DND-41 (cell line): ENCODE measurements around the gene SALL1.

ENCODE experiments used
- ATAC-seq: fragments of 200-7000 bp; cut with Tn5 transposase; 3 replicates; pipeline ENCODE4 v1.9.1; 2021; ENCODE audit warnings: low read depth; ENCODE audit not compliant: insufficient read depth
- DNase-seq: peaks from one replicate; pipeline ENCODE4 v3.0.0-alpha.2; 2020
- H2AFZ ChIP-seq: 2 replicates; pipeline ENCODE4 v1.6.0; 2012; ENCODE audit warnings: low read depth, low read length
- H3K27ac ChIP-seq: 2 replicates; pipeline ENCODE4 v1.5.1; 2012; ENCODE audit warnings: low read length, inconsistent platforms
- H3K27me3 ChIP-seq: fragments of 200-600 bp; sonication (generic); 2 replicates; pipeline ENCODE4 v1.6.0; 2012; ENCODE audit warnings: low read length, mild to moderate bottlenecking, inconsistent platforms; ENCODE audit not compliant: insufficient read depth, poor library complexity
- H3K36me3 ChIP-seq: 2 replicates; pipeline ENCODE4 v1.5.1; 2012; ENCODE audit warnings: low read length, inconsistent platforms; ENCODE audit not compliant: insufficient read depth
- H3K4me1 ChIP-seq: 2 replicates; pipeline ENCODE4 v1.5.1; 2012; ENCODE audit warnings: mild to moderate bottlenecking, low read length; ENCODE audit not compliant: insufficient read depth
- H3K4me2 ChIP-seq: 2 replicates; pipeline ENCODE4 v1.6.0; 2012; ENCODE audit warnings: mild to moderate bottlenecking, moderate library complexity, low read length, inconsistent platforms; ENCODE audit not compliant: insufficient read depth
- H3K4me3 ChIP-seq, 2 experiments: fragments of 200-600 bp in 1 of 2; shearing (Covaris generic) in 1 of 2; 2 replicates each; pipeline ENCODE4 v1.5.1; 2012 to 2016; ENCODE audit warnings: inconsistent platforms in 2 of 2, low read length in 2 of 2, mild to moderate bottlenecking in 2 of 2, low read depth in 1 of 2, moderate library complexity in 1 of 2
- H3K79me2 ChIP-seq: 2 replicates; pipeline ENCODE4 v1.6.0; 2012; ENCODE audit warnings: low read length, inconsistent platforms; ENCODE audit not compliant: insufficient read depth
- H3K9ac ChIP-seq: 2 replicates; pipeline ENCODE4 v1.6.0; 2012; ENCODE audit warnings: low read depth, mild to moderate bottlenecking, inconsistent platforms, low read length, moderate library complexity
- H3K9me3 ChIP-seq: 2 replicates; pipeline ENCODE4 v1.5.1; 2012; ENCODE audit warnings: low read length, moderate library complexity, mild to moderate bottlenecking, inconsistent platforms; ENCODE audit not compliant: insufficient read depth, severe bottlenecking
- H4K20me1 ChIP-seq: 2 replicates; pipeline ENCODE4 v1.6.0; 2012; ENCODE audit warnings: low read length; ENCODE audit not compliant: insufficient read depth
- EZH2 ChIP-seq: IDR thresholded peaks from 3 replicates; pipeline ENCODE4 v1.6.1; 2012; ENCODE audit warnings: borderline replicate concordance, low read depth, mild to moderate bottlenecking, moderate library complexity, low read length, inconsistent platforms; ENCODE audit not compliant: severe bottlenecking
- TF ChIP-seq, protein P1 (sequence below): IDR thresholded peaks from 2 replicates; pipeline ENCODE4 v1.5.1; 2012; ENCODE audit warnings: borderline replicate concordance, low read length, moderate library complexity, mild to moderate bottlenecking; ENCODE audit not compliant: poor library complexity, severe bottlenecking; ENCODE audit errors: extremely low read depth

Gene SALL1

DNA sequence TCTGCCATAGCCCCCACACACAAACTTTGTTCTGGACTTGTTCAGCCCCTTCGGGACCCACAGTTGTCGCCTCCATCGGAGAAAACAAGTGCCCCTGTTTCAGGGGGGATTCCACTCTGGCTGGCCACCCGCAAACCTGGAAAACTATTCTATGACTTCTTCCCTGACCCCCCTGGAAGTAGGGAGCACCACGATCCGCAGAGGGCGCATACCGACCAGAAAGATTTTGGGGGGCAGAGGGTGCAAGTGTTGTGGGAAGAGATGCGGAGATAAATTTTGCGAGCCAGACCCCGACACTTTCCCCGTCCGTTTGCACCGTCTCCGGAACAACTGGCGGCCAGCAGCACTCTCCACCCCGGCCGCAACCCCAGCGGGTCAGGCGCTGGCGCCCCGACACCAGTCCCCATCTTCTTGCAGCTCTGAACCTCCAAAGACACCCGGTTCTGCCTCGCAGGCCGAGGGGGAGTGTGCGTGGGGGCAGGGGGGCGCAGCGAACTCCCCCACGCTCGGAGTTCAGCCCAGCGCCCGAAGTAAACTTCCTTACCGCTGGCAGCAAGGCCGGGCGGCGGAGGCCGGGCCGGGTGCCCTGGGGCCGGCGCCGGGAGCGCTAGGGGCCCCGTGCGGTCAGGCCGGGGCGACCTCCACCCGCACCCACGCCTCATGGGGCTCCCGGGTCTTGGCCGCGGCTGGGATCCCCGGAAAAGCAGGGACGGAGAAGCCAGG lies 744 bp downstream of the SALL1 start:
- no peak overlapping the region for H3K4me3 ChIP-seq
- no peaks in the 10 kb centered on the region for H3K27me3 ChIP-seq
- H2AFZ ChIP-seq = no peak overlapping the region
- ATAC-seq = no peak
- peaks cover 6% of the 10 kb centered on the region for H3K9me3 ChIP-seq
- no peak overlapping the region for H3K4me2 ChIP-seq
- H3K9ac ChIP-seq = no peak overlapping the region
- no peak for TF ChIP-seq EZH2
- TF ChIP-seq, protein P1, sequence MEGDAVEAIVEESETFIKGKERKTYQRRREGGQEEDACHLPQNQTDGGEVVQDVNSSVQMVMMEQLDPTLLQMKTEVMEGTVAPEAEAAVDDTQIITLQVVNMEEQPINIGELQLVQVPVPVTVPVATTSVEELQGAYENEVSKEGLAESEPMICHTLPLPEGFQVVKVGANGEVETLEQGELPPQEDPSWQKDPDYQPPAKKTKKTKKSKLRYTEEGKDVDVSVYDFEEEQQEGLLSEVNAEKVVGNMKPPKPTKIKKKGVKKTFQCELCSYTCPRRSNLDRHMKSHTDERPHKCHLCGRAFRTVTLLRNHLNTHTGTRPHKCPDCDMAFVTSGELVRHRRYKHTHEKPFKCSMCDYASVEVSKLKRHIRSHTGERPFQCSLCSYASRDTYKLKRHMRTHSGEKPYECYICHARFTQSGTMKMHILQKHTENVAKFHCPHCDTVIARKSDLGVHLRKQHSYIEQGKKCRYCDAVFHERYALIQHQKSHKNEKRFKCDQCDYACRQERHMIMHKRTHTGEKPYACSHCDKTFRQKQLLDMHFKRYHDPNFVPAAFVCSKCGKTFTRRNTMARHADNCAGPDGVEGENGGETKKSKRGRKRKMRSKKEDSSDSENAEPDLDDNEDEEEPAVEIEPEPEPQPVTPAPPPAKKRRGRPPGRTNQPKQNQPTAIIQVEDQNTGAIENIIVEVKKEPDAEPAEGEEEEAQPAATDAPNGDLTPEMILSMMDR = no peak
- H3K36me3 ChIP-seq = no peaks in the 10 kb centered on the region
- no peaks in the 10 kb centered on the region for H3K4me1 ChIP-seq
- no peak for DNase-seq
- H3K27ac ChIP-seq = no peak overlapping the region
- H3K79me2 ChIP-seq = no peaks in the 10 kb centered on the region
- no peaks in the 10 kb centered on the region for H4K20me1 ChIP-seq

GRCh38 chr16:51149721-51150164 lies 1.3 kb downstream of the SALL1 start:
- DNase-seq = no peak
- no peak overlapping the region for H2AFZ ChIP-seq
- H3K9me3 ChIP-seq = peaks cover 2% of the 10 kb centered on the region
- no peaks in the 10 kb centered on the region for H4K20me1 ChIP-seq
- ATAC-seq = no peak
- no peak overlapping the region for H3K27ac ChIP-seq
- no peaks in the 10 kb centered on the region for H3K27me3 ChIP-seq
- no peak overlapping the region for H3K4me2 ChIP-seq
- H3K4me3 ChIP-seq = no peak overlapping the region
- H3K36me3 ChIP-seq = no peaks in the 10 kb centered on the region
- no peaks in the 10 kb centered on the region for H3K79me2 ChIP-seq
- TF ChIP-seq, protein P1 = no peak
- TF ChIP-seq EZH2 = no peak
- H3K9ac ChIP-seq = no peak overlapping the region
- H3K4me1 ChIP-seq = no peaks in the 10 kb centered on the region

DNA sequence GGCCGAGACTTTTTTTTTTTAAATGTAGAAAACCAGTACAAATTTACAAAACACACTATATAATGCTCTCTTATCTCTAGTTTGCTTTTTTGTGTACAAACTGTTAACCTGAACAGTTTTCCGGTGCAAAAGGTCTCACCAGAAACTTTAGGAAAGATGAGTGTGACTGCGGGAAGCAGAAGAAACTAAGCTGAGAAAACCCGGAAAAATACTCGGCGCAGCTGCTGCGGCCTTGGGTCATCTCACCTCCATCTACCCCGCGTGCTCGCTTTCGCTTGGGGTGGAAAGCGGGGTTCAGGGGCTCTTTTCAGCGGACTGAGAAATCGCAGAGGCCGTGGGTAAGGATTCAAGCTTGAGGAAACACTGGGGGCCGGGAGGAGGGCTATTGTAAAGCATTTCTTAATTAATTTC lies 1.8 kb downstream of the SALL1 start:
- H3K9ac ChIP-seq = no peak overlapping the region
- ATAC-seq = no peak
- no peak for TF ChIP-seq EZH2
- TF ChIP-seq, protein P1 = no peak

More for the DNA sequence above, 1.8 kb downstream of the SALL1 start:
- no peaks in the 10 kb centered on the region for H3K9me3 ChIP-seq
- no peaks in the 10 kb centered on the region for H3K4me1 ChIP-seq
- no peaks in the 10 kb centered on the region for H3K36me3 ChIP-seq
- H3K4me2 ChIP-seq = no peak overlapping the region
- H3K4me3 ChIP-seq = no peak overlapping the region
- H3K27ac ChIP-seq = no peak overlapping the region
- no peak overlapping the region for H2AFZ ChIP-seq
- no peak for DNase-seq
- peaks cover 1% of the 10 kb centered on the region for H3K27me3 ChIP-seq
- H4K20me1 ChIP-seq = no peaks in the 10 kb centered on the region
- H3K79me2 ChIP-seq = no peaks in the 10 kb centered on the region
